Measurements from ENCODE around the gene NLRP1. TPM values are rescaled to one million over a fixed set of nuclear protein-coding genes. Genes with fewer than 3 reads are reported as not detected.
A peak's percentile ranks its signal among the peaks of the same experiment; 100 is the strongest.

Gene NLRP1
- total RNA-seq, 2 donors from 2014 or later = 190 to 200 TPM

GRCh38 chr17:5514976-5515375 lies 69.3 kb downstream of the NLRP1 start:
- peaks cover 19% of the 10 kb centered on the region for H3K36me3 Mint-ChIP-seq (ENCODE audit: low read depth)
- DNase-seq (no peak), ATAC-seq (no peak)
- H3K9me3 ChIP-seq (ENCODE audit: control insufficient read depth, low read length, poor library complexity, severe bottlenecking) = no peaks in the 10 kb centered on the region
- peak overlapping the region; percentile 69 for H3K27ac Mint-ChIP-seq
- H3K4me3 Mint-ChIP-seq = peak overlapping the region; percentile 34
- no peaks in the 10 kb centered on the region for H3K27me3 Mint-ChIP-seq
- peaks cover 30% of the 10 kb centered on the region for H3K4me1 Mint-ChIP-seq

DNA sequence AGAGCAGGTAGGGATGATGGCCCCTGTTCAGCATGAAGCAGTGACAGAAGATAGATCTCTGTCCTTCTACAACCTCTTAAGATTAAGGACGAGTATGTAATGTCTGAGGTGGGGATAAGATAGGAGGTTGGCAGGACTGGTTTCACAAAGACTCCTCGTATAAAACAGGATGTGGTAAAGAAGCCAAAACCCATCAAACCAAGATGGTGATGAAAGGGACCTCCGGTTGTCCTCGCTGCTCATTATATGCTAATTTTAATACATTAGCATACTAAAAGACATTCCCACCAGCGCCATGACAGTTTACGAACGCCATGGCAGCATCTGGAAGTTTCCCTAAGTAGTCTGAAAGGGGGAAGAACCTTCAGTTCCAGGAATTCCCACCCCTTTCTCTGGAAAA lies 70.7 kb downstream of the NLRP1 start:
- H3K4me3 Mint-ChIP-seq = no peak overlapping the region
- H3K27me3 Mint-ChIP-seq = no peaks in the 10 kb centered on the region
- peaks cover 30% of the 10 kb centered on the region for H3K4me1 Mint-ChIP-seq
- no peaks in the 10 kb centered on the region for H3K9me3 ChIP-seq (ENCODE audit: control insufficient read depth, low read length, poor library complexity, severe bottlenecking)
- peak overlapping the region; percentile 65 for H3K27ac Mint-ChIP-seq
- peaks cover 19% of the 10 kb centered on the region for H3K36me3 Mint-ChIP-seq (ENCODE audit: low read depth)
- ATAC-seq (peak; percentile 85), DNase-seq (no peak)

DNA sequence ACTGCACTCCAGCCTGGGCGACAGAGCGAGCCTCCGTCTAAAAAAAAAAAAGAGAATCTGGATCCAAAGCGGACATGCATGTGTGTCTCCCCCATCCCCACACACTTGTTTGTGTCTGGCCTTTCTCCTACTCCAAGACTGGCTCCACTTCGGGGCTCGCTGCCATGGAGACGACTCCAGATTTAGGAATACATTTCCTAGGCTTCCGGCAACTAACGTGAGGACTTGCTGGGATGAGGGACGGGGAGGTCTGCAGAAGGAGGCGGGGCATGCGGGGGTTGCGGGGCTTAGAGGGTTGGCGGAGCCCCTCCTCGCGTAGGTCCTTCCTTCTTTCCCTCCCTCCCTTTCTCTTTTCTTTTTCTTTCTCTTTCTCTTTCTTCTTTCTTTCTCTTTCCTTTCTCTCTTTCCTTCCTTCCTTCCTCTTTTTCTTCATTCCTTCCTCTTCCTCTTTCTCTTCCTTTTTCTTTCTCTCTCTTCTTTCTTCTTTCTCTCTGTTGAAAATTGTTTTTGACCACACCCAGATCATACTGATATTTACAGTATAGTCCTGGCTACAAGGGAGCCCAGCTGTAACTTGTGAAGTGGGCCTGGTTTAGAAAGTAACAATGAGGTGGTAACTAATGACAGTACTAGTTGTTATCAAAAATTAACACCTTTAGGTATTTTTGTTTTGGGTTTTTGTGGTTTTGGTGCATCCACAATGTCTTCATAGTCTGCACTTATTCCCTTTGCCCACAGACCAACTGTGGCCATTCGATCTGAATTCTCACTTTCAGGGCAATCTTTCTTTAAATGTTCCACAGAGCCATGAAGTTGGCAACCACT lies 72.7 kb downstream of the NLRP1 start:
- H3K4me1 Mint-ChIP-seq = peaks cover 25% of the 10 kb centered on the region
- H3K9me3 ChIP-seq (ENCODE audit: control insufficient read depth, low read length, poor library complexity, severe bottlenecking) = no peaks in the 10 kb centered on the region
- H3K4me3 Mint-ChIP-seq = no peak overlapping the region
- no peaks in the 10 kb centered on the region for H3K27me3 Mint-ChIP-seq
- H3K36me3 Mint-ChIP-seq (ENCODE audit: low read depth) = peaks cover 11% of the 10 kb centered on the region
- H3K27ac Mint-ChIP-seq = peak overlapping the region; percentile 3
- ATAC-seq = no peak
- DNase-seq = no peak

DNA sequence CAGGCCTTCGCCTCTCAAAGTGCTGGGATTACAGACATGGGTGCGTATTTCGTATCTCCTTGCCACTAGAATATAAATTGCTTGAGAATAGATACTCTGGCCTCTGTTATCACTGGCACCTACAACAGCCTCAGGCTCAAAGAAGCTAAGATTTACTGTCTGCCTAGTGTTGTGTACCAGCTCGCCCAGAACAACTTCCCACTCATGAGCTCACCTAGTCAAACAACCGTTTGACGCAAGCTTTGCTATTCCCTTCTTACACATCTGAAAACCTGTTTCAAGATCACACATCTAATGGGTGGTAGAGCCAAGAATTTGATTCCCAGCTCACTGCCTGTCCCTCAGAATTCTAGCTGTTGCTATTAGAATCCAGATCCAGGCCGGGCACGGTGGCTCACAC lies 73.5 kb downstream of the NLRP1 start:
- ATAC-seq (no peak), DNase-seq (no peak)
- Mint-ChIP-seq H3K27ac (no peak overlapping the region), H3K4me3 (no peak overlapping the region), H3K4me1 (peaks cover 20% of the 10 kb centered on the region), H3K36me3 (ENCODE audit: low read depth) (peaks cover 7% of the 10 kb centered on the region), H3K27me3 (no peaks in the 10 kb centered on the region)
- H3K9me3 ChIP-seq (ENCODE audit: control insufficient read depth, low read length, poor library complexity, severe bottlenecking) = no peaks in the 10 kb centered on the region

GRCh38 chr17:5509482-5509881 lies 74.8 kb downstream of the NLRP1 start:
- H3K27ac Mint-ChIP-seq = no peak overlapping the region

DNA sequence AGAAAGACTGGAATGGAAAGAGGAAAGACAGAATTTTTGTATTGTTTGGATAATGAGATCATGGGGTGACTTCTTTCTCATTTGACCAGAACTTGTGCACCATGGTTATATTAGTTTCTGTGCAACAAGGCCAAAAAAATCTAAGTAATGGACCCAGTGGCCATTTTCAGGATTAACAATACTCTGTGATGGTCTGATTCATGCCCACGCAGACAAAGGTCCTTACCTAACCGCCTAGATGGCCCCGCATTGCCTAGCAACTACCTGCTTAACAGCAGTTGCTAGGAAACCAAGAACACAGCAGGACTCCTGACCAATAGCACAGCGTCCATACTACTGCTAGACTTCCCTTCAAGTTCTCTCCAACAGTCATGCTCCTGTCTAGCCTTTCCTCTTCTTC lies 75.5 kb downstream of the NLRP1 start:
- H3K4me1 Mint-ChIP-seq = peaks cover 10% of the 10 kb centered on the region
- H3K9me3 ChIP-seq (ENCODE audit: control insufficient read depth, low read length, poor library complexity, severe bottlenecking) = no peaks in the 10 kb centered on the region
- no peak for DNase-seq
- H3K4me3 Mint-ChIP-seq = no peak overlapping the region
- peaks cover 2% of the 10 kb centered on the region for H3K36me3 Mint-ChIP-seq (ENCODE audit: low read depth)
- H3K27me3 Mint-ChIP-seq = no peaks in the 10 kb centered on the region
- no peak overlapping the region for H3K27ac Mint-ChIP-seq
- ATAC-seq = no peak

More at GRCh38 chr17:5509482-5509881, 74.8 kb downstream of the NLRP1 start:
- ATAC-seq (no peak), DNase-seq (no peak)
- H3K9me3 ChIP-seq (ENCODE audit: control insufficient read depth, low read length, poor library complexity, severe bottlenecking) = no peaks in the 10 kb centered on the region
- H3K4me1 Mint-ChIP-seq = peaks cover 13% of the 10 kb centered on the region
- no peak overlapping the region for H3K4me3 Mint-ChIP-seq
- no peaks in the 10 kb centered on the region for H3K27me3 Mint-ChIP-seq
- H3K36me3 Mint-ChIP-seq (ENCODE audit: low read depth) = peaks cover 5% of the 10 kb centered on the region

DNA sequence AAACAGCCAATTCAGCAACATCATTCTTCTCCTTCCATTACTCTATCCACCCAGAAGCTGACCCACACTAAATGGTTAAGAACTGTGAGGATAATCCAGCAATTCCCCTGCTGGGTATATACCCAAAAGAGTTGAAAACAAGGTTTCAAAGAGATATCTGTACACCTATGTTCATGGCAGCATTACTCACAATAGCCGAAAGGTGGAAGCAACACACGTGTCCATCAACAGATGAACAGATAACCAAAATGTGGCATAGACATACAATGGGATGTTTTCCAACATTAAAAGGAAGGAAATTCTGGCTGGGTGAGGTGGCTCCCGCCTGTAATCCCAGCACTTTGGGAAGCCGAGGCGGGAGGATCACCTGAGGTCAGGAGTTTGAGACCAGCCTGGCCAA lies 78.0 kb downstream of the NLRP1 start:
- H3K36me3 Mint-ChIP-seq (ENCODE audit: low read depth) = peaks cover 8% of the 10 kb centered on the region
- DNase-seq (no peak), ATAC-seq (no peak)
- no peaks in the 10 kb centered on the region for H3K27me3 Mint-ChIP-seq
- H3K9me3 ChIP-seq (ENCODE audit: control insufficient read depth, low read length, poor library complexity, severe bottlenecking) = no peaks in the 10 kb centered on the region
- peaks cover 4% of the 10 kb centered on the region for H3K4me1 Mint-ChIP-seq
- H3K27ac Mint-ChIP-seq = peak overlapping the region; percentile 32
- H3K4me3 Mint-ChIP-seq = no peak overlapping the region

DNA sequence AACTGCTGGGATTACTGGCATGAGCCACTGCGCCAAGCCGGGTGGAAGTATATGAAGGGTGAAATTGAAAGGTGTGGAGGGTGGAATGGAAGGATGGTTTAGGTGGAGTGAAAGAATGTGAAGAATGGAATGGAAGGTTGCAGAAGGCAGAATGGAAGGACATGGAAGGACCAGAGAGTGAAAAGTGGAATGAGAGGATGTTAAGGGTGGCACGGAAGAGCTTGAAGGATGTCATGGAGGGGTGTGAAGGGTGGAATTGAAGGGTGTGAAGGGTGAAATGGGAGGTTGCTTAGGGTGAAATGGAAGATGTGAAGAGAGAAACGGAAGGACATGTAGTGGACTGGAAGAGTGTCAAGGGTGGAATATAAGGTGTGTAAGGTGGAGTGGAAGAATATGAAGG lies 81.8 kb downstream of the NLRP1 start:
- Mint-ChIP-seq H3K4me3 (peak overlapping the region; percentile 28), H3K27ac (peak overlapping the region; percentile 29)

DNA sequence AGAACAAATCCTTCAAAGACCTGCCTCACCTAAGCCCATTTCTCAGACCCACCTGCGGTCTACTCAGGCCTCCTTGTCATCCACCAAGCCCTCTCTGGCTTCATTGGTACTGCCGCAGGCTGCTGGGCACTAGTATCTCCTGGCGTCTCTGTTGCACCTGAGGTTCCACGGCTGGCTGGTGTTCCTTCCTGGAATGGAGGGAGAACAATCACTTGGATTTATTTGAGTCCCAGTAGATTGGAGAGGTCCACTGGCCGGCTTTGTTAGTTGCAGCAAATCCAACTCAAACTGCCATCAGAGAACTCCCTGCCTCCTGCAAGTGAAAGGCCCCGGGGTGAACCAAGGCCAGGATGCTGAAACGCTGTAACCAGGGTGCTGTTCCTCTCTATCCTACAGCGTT lies 82.6 kb downstream of the NLRP1 start:
- Mint-ChIP-seq H3K4me3 (peak overlapping the region; percentile 96), H3K36me3 (ENCODE audit: low read depth) (peaks cover 12% of the 10 kb centered on the region), H3K27ac (peak overlapping the region; percentile 78), H3K27me3 (no peaks in the 10 kb centered on the region), H3K4me1 (peaks cover 18% of the 10 kb centered on the region)
- no peak for ATAC-seq
- DNase-seq = no peak
- no peaks in the 10 kb centered on the region for H3K9me3 ChIP-seq (ENCODE audit: control insufficient read depth, low read length, poor library complexity, severe bottlenecking)

More for the DNA sequence above, 81.8 kb downstream of the NLRP1 start:
- Mint-ChIP-seq H3K27me3 (no peaks in the 10 kb centered on the region), H3K4me1 (peaks cover 18% of the 10 kb centered on the region), H3K36me3 (ENCODE audit: low read depth) (peaks cover 12% of the 10 kb centered on the region)
- DNase-seq (no peak), ATAC-seq (no peak)
- no peaks in the 10 kb centered on the region for H3K9me3 ChIP-seq (ENCODE audit: control insufficient read depth, low read length, poor library complexity, severe bottlenecking)

GRCh38 chr17:5500589-5501391 lies 83.5 kb downstream of the NLRP1 start:
- peak; percentile 94 for ATAC-seq
- DNase-seq = peak; percentile 54 to 67 (median 66)
- H3K4me3 Mint-ChIP-seq = peak overlapping the region; percentile 96
- H3K4me1 Mint-ChIP-seq = peaks cover 17% of the 10 kb centered on the region
- H3K27me3 Mint-ChIP-seq = no peaks in the 10 kb centered on the region
- no peaks in the 10 kb centered on the region for H3K9me3 ChIP-seq (ENCODE audit: control insufficient read depth, low read length, poor library complexity, severe bottlenecking)
- H3K27ac Mint-ChIP-seq = peak overlapping the region; percentile 78
- H3K36me3 Mint-ChIP-seq (ENCODE audit: low read depth) = peaks cover 12% of the 10 kb centered on the region

GRCh38 chr17:5500247-5500588 lies 84.1 kb downstream of the NLRP1 start:
- Mint-ChIP-seq H3K27ac (peak overlapping the region; percentile 78), H3K27me3 (no peaks in the 10 kb centered on the region), H3K4me3 (peak overlapping the region; percentile 96), H3K4me1 (peaks cover 16% of the 10 kb centered on the region), H3K36me3 (ENCODE audit: low read depth) (peaks cover 10% of the 10 kb centered on the region)
- no peak for ATAC-seq
- H3K9me3 ChIP-seq (ENCODE audit: control insufficient read depth, low read length, poor library complexity, severe bottlenecking) = no peaks in the 10 kb centered on the region
- no peak for DNase-seq

- Mint-ChIP-seq H3K27ac (peak overlapping the region; percentile 78), H3K27me3 (no peaks in the 10 kb centered on the region), H3K4me3 (peak overlapping the region; percentile 96), H3K36me3 (ENCODE audit: low read depth) (peaks cover 10% of the 10 kb centered on the region), H3K4me1 (peaks cover 16% of the 10 kb centered on the region)
- ATAC-seq (no peak), DNase-seq (no peak)
- H3K9me3 ChIP-seq (ENCODE audit: control insufficient read depth, low read length, poor library complexity, severe bottlenecking) = no peaks in the 10 kb centered on the region
Observed at GRCh38 chr17:5499476-5500231, 84.7 kb downstream of the NLRP1 start.

DNA sequence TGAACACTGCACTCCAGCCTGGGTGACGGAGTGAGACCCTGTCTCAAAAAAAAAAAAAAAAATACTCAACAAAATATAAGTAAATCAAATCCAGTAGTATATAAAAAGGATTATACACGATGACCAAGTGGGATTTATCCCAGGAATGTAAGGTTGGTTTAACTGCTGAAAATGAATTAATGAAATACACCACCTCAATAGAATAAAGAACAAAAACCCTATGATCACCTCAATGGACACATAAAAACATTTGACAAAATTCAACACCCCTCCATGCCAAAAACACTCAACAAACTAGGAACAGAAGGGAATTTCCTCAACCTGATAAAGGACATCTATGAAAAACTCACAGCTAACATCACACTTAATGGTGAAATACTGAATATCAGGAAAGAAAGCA lies 91.3 kb downstream of the NLRP1 start:
- ATAC-seq (no peak), DNase-seq (no peak)
- Mint-ChIP-seq H3K4me1 (peaks cover 8% of the 10 kb centered on the region), H3K4me3 (no peak overlapping the region), H3K27me3 (no peaks in the 10 kb centered on the region), H3K27ac (no peak overlapping the region), H3K36me3 (ENCODE audit: low read depth) (peaks cover 4% of the 10 kb centered on the region)
- no peaks in the 10 kb centered on the region for H3K9me3 ChIP-seq (ENCODE audit: control insufficient read depth, low read length, poor library complexity, severe bottlenecking)

Measured in T-helper 17 cell (primary cell).